KMS-11 (cell line): ENCODE results near the gene POU2F3.

Experiments
- H2AFZ ChIP-seq: fragments of 200-600 bp; sonication (generic); 2 replicates; pipeline ENCODE4 v1.6.1; 2016; ENCODE audit warnings: antibody characterized with exemption, mixed run types, low read depth
- H3K27ac ChIP-seq: fragments of 200-600 bp; sonication (generic); 2 replicates; pipeline ENCODE4 v1.6.1; 2016; ENCODE audit warnings: mild to moderate bottlenecking, mixed run types
- H3K27me3 ChIP-seq: fragments of 200-600 bp; sonication (generic); 2 replicates; pipeline ENCODE4 v1.6.1; 2017; ENCODE audit warnings: mild to moderate bottlenecking, low read depth, mixed run types, moderate library complexity; ENCODE audit not compliant: insufficient read depth
- H3K36me3 ChIP-seq: fragments of 200-600 bp; sonication (generic); 2 replicates; pipeline ENCODE4 v1.6.1; 2017; ENCODE audit warnings: mild to moderate bottlenecking, mixed run types; ENCODE audit not compliant: insufficient read depth
- H3K4me1 ChIP-seq: fragments of 200-600 bp; sonication (generic); 2 replicates; pipeline ENCODE4 v1.6.1; 2016; ENCODE audit warnings: mild to moderate bottlenecking, low read depth, mixed run types; ENCODE audit not compliant: poor library complexity, severe bottlenecking
- H3K4me2 ChIP-seq: fragments of 200-600 bp; sonication (generic); 2 replicates; pipeline ENCODE4 v1.7.0; 2016; ENCODE audit warnings: mild to moderate bottlenecking, mixed run types
- H3K4me3 ChIP-seq: fragments of 200-600 bp; sonication (generic); IDR thresholded peaks from 2 replicates; pipeline ENCODE4 v1.6.1; 2017; ENCODE audit warnings: low read depth, low read length, mixed read lengths; ENCODE audit not compliant: insufficient read depth
- H3K79me2 ChIP-seq: fragments of 200-600 bp; sonication (generic); 2 replicates; pipeline ENCODE4 v1.6.1; 2016; ENCODE audit warnings: low read depth, mixed run types; ENCODE audit not compliant: insufficient read depth
- H3K9ac ChIP-seq: fragments of 200-600 bp; sonication (generic); 2 replicates; pipeline ENCODE4 v1.6.1; 2016; ENCODE audit warnings: mild to moderate bottlenecking, mixed run types
- H4K20me1 ChIP-seq: fragments of 200-600 bp; sonication (generic); 2 replicates; pipeline ENCODE4 v1.6.1; 2016; ENCODE audit warnings: mild to moderate bottlenecking, mixed run types; ENCODE audit not compliant: insufficient read depth
- CTCF ChIP-seq: fragments of 200-600 bp; sonication (generic); conservative IDR thresholded peaks from 2 replicates; pipeline ENCODE4 v1.6.1; 2017; ENCODE audit warnings: low read depth, mild to moderate bottlenecking, antibody characterized with exemption, low read length, moderate library complexity, mixed read lengths

Gene POU2F3

GRCh38 chr11:120365512-120365911 is 125.6 kb downstream of the POU2F3 start:
- H3K27me3 ChIP-seq, result no peaks in the 10 kb centered on the region
- no peak overlapping the region for H3K9ac ChIP-seq
- no peak overlapping the region for H3K4me3 ChIP-seq
- no peak for TF ChIP-seq CTCF
- peaks cover 94% of the 10 kb centered on the region for H3K79me2 ChIP-seq
- H3K36me3 ChIP-seq, result no peaks in the 10 kb centered on the region
- H3K4me1 ChIP-seq, result peaks cover 4% of the 10 kb centered on the region
- H4K20me1 ChIP-seq, result peaks cover 12% of the 10 kb centered on the region; the same call in 1 of the 2 replicates
- H2AFZ ChIP-seq, result no peak overlapping the region
- H3K27ac ChIP-seq, result no peak overlapping the region
- no peak overlapping the region for H3K4me2 ChIP-seq
